Stomach (tissue), 4 donors: Measurements from ENCODE around the gene NEIL1.

Experiments
- CTCF ChIP-seq, 7 experiments: fragments of 450-650 bp in 4 of 7; fragments of 200-600 bp in 3 of 7; sonication (generic) in 3 of 7; IDR thresholded peaks; one replicate each; pipeline ENCODE4 v1.5.1; 2016 to 2019; ENCODE audit warnings: antibody characterized with exemption in 7 of 7, control low read depth in 2 of 7, mild to moderate bottlenecking in 1 of 7
- POLR2A ChIP-seq, 4 donors: fragments of 450-650 bp; IDR thresholded peaks; one replicate each; pipeline ENCODE4 v1.6.1; 2016; ENCODE audit warnings: antibody characterized with exemption in 4 of 4, control low read depth in 2 of 4, mild to moderate bottlenecking in 1 of 4, moderate library complexity in 1 of 4
- POLR2AphosphoS5 ChIP-seq, 3 donors: sonication (generic); formaldehyde crosslinking; IDR thresholded peaks; one replicate each; pipeline ENCODE4 v1.6.1; 2016; ENCODE audit warnings: antibody characterized with exemption in 3 of 3

- TF ChIP-seq CTCF (IDR thresholded peaks at IDR 0.05) (no peak), POLR2A (IDR thresholded peaks at IDR 0.05) (no peak), POLR2AphosphoS5 (IDR thresholded peaks at IDR 0.05) (no peak)
Observed at GRCh38 chr15:75367006-75367405, 20.2 kb downstream of the NEIL1 start.
